Tibial nerve (tissue), 3 donors: Measurements from ENCODE around the gene TEAD2.

Source experiments
- POLR2A ChIP-seq, 2 donors: fragments of 450-650 bp; IDR thresholded peaks; one replicate each; pipeline ENCODE4 v1.6.1; 2017; ENCODE audit warnings: antibody characterized with exemption in 2 of 2, mild to moderate bottlenecking in 2 of 2, moderate library complexity in 2 of 2
- TF ChIP-seq, protein P1 (sequence below), 5 experiments: fragments of 200-600 bp in 3 of 5; fragments of 450-650 bp in 2 of 5; sonication (generic) in 3 of 5; IDR thresholded peaks; one replicate each; pipeline ENCODE4 v1.5.1; 2016 to 2019; ENCODE audit warnings: antibody characterized with exemption in 5 of 5, mild to moderate bottlenecking in 3 of 5, moderate library complexity in 2 of 5

- TF ChIP-seq, protein P1, sequence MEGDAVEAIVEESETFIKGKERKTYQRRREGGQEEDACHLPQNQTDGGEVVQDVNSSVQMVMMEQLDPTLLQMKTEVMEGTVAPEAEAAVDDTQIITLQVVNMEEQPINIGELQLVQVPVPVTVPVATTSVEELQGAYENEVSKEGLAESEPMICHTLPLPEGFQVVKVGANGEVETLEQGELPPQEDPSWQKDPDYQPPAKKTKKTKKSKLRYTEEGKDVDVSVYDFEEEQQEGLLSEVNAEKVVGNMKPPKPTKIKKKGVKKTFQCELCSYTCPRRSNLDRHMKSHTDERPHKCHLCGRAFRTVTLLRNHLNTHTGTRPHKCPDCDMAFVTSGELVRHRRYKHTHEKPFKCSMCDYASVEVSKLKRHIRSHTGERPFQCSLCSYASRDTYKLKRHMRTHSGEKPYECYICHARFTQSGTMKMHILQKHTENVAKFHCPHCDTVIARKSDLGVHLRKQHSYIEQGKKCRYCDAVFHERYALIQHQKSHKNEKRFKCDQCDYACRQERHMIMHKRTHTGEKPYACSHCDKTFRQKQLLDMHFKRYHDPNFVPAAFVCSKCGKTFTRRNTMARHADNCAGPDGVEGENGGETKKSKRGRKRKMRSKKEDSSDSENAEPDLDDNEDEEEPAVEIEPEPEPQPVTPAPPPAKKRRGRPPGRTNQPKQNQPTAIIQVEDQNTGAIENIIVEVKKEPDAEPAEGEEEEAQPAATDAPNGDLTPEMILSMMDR (IDR thresholded peaks at IDR 0.05), result no peak
- TF ChIP-seq POLR2A (IDR thresholded peaks at IDR 0.05), result no peak
These were observed 24.8 kb downstream of the TEAD2 start for GRCh38 chr19:49337267-49338022.
